Right cardiac atrium (tissue), 5 donors: ENCODE results near the gene ACOX1. TPM values are rescaled to one million over a fixed set of nuclear protein-coding genes. Genes with fewer than 3 reads are reported as not detected.
A peak's percentile ranks its signal among the peaks of the same experiment; 100 is the strongest.
"Not testable (repeated sequence)": the region's sequence is repeated elsewhere in the genome, so short reads cannot be mapped to it uniquely, and the experiment has no call there.

Experiments used
- ATAC-seq, 2 donors: fragments of 200-7000 bp; cut with Tn5 transposase; one replicate each; pipeline versions ENCODE4 v1.8.0 to v1.9.1; 2020; ENCODE audit warnings: moderate library complexity in 2 of 2, mild to moderate bottlenecking in 1 of 2
- DNase-seq, 3 donors: peaks; one replicate each; pipeline ENCODE4 v3.0.0-alpha.2; 2020
- H3K27ac ChIP-seq: one replicate; pipeline ENCODE4 v1.5.1; 2013; ENCODE audit warnings: mild to moderate bottlenecking, low read length, control low read depth, moderate library complexity
- H3K27me3 ChIP-seq: one replicate; pipeline ENCODE4 v1.6.1; 2013; ENCODE audit not compliant: control insufficient read depth, insufficient read depth
- H3K4me1 ChIP-seq: one replicate; pipeline ENCODE4 v1.6.1; 2013; ENCODE audit warnings: low read length; ENCODE audit not compliant: control insufficient read depth, insufficient read depth
- H3K4me3 ChIP-seq: one replicate; pipeline ENCODE4 v1.5.1; 2013; ENCODE audit warnings: low read length, control low read depth
- H3K9me3 ChIP-seq: one replicate; pipeline ENCODE4 v1.6.1; 2013; ENCODE audit warnings: low read length; ENCODE audit not compliant: control insufficient read depth
- WGBS: extraction: QIAGEN DNeasy Blood & Tissue Kit; methylation state at CpG from one replicate; pipeline ENCODE4 v1.1.7; 2013; 5-methylcytosine and 5-hydroxymethylcytosine counted together
- intact Hi-C, 4 donors: fragments of 100-400 bp; cut with DNase I; formaldehyde crosslinking; loops; one replicate each; pipeline versions ENCODE4 v1.11.0 to v1.14.0; 2022 to 2023
- polyA plus RNA-seq: library from polyadenylated mRNA; stranded (reverse); fragments of 200-250 nt; gene quantifications from one replicate; pipeline ENCODE4 v1.2.3, GENCODE V29; 2013
- total RNA-seq, 4 donors: library from RNA; stranded (reverse); fragmentation: NEBNext Ultra II Directional; extraction: Animal tissue kit (Norgen Biotek cat#: 25700); gene quantifications; one replicate each; pipeline ENCODE4 v1.2.1, GENCODE V29; 2021
- donor health status: healthy with polysubstance abuse.
- donor health status: DM: no; HTN: yes; CAD: no.
- donor health status: DM: no; HTN: no; CAD: no.
- donor health status: DM: no; HTN: yes; CAD: no; lungs with severe emphysema.
- donor health status: DM: yes; HTN: yes; CAD: no.

The ACOX1 gene
- total and polyA plus RNA-seq, 5 donors, result 18.7 to 67.5 (median 59.9) TPM

- H3K9me3 ChIP-seq, result no peaks in the 10 kb centered on the region
- 86% methylated on average over 18 of the region's 18 CpGs for WGBS
- peak overlapping the region; percentile 99 for H3K27ac ChIP-seq
- intact Hi-C loops, result no loop called here
- H3K27me3 ChIP-seq, result no peaks in the 10 kb centered on the region
- ATAC-seq (no peak), DNase-seq (no peak)
- H3K4me3 ChIP-seq, result peak overlapping the region; percentile 85
- H3K4me1 ChIP-seq, result peaks cover 4% of the 10 kb centered on the region
These were observed 1.4 kb upstream of the ACOX1 start for GRCh38 chr17:75980188-75981018.

- ATAC-seq (peak; percentile 41 to 61), DNase-seq (no peak)
- WGBS, result 4% methylated on average over 19 of the region's 19 CpGs
- H3K4me1 ChIP-seq, result peaks cover 3% of the 10 kb centered on the region
- intact Hi-C loops, result no loop called here
- peak overlapping the region; percentile 85 for H3K4me3 ChIP-seq
- no peaks in the 10 kb centered on the region for H3K27me3 ChIP-seq
- H3K27ac ChIP-seq, result peak overlapping the region; percentile 99
- H3K9me3 ChIP-seq, result no peaks in the 10 kb centered on the region
These were observed 780 bp upstream of the ACOX1 start for GRCh38 chr17:75979705-75980187.

- intact Hi-C loops, result no loop called here
- DNase-seq (no peak), ATAC-seq (no peak)
- no peaks in the 10 kb centered on the region for H3K9me3 ChIP-seq
- no peak overlapping the region for H3K27ac ChIP-seq
- WGBS, result 48% methylated on average over 9 of the region's 9 CpGs
- H3K4me3 ChIP-seq, result peak overlapping the region; percentile 24
- H3K27me3 ChIP-seq, result no peaks in the 10 kb centered on the region
- peaks cover 2% of the 10 kb centered on the region for H3K4me1 ChIP-seq
These were observed 2.7 kb downstream of the ACOX1 start for GRCh38 chr17:75976175-75976848.

GRCh38 chr17:75975757-75976174 lies 3.2 kb downstream of the ACOX1 start:
- H3K4me3 ChIP-seq, result peak overlapping the region; percentile 24
- H3K4me1 ChIP-seq, result peaks cover 1% of the 10 kb centered on the region

GRCh38 chr17:75975187-75975586 lies 3.8 kb downstream of the ACOX1 start:
- H3K27me3 ChIP-seq, DNase-seq, H3K4me3 ChIP-seq, H3K9me3 ChIP-seq, intact Hi-C loops, ATAC-seq, H3K27ac ChIP-seq, H3K4me1 ChIP-seq: not testable (repeated sequence)
- 95% methylated on average over 6 of the region's 6 CpGs for WGBS

More at GRCh38 chr17:75975757-75976174, 3.2 kb downstream of the ACOX1 start:
- Histone ChIP-seq H3K9me3 (no peaks in the 10 kb centered on the region), H3K27me3 (no peaks in the 10 kb centered on the region), H3K27ac (no peak overlapping the region)
- DNase-seq, result no peak
- 81% methylated on average over 5 of the region's 5 CpGs for WGBS
- ATAC-seq, result no peak
- intact Hi-C loops, result no loop called here

- DNase-seq (no peak), ATAC-seq (no peak)
- no peaks in the 10 kb centered on the region for H3K27me3 ChIP-seq
- H3K4me3 ChIP-seq, result no peak overlapping the region
- peaks cover 4% of the 10 kb centered on the region for H3K4me1 ChIP-seq
- intact Hi-C loops, result no loop called here
- no peak overlapping the region for H3K27ac ChIP-seq
- 86% methylated on average over 7 of the region's 7 CpGs for WGBS
- no peaks in the 10 kb centered on the region for H3K9me3 ChIP-seq
These were observed 8.3 kb downstream of the ACOX1 start for GRCh38 chr17:75970626-75971025.

- H3K4me3 ChIP-seq, result no peak overlapping the region
- 53% methylated on average over 4 of the region's 4 CpGs for WGBS
- ATAC-seq (peak; percentile 22 to 81), DNase-seq (no peak)
- H3K4me1 ChIP-seq, result peaks cover 4% of the 10 kb centered on the region
- H3K9me3 ChIP-seq, result no peaks in the 10 kb centered on the region
- no peaks in the 10 kb centered on the region for H3K27me3 ChIP-seq
- intact Hi-C loops, result no loop called here
- no peak overlapping the region for H3K27ac ChIP-seq
These were observed 8.9 kb downstream of the ACOX1 start for GRCh38 chr17:75970011-75970523.

- ATAC-seq, H3K4me1 ChIP-seq, H3K27ac ChIP-seq, H3K27me3 ChIP-seq, H3K4me3 ChIP-seq, DNase-seq, H3K9me3 ChIP-seq, intact Hi-C loops: not testable (repeated sequence)
- WGBS, result 87% methylated on average over 10 of the region's 10 CpGs
These were observed 9.9 kb downstream of the ACOX1 start for GRCh38 chr17:75969044-75969443.

- peaks cover 3% of the 10 kb centered on the region for H3K4me1 ChIP-seq
- H3K27ac ChIP-seq, result no peak overlapping the region
- WGBS, result 96% methylated on average over 6 of the region's 6 CpGs
- no peaks in the 10 kb centered on the region for H3K9me3 ChIP-seq
- intact Hi-C loops, result no loop called here
- ATAC-seq, result no peak
- no peak for DNase-seq
- no peaks in the 10 kb centered on the region for H3K27me3 ChIP-seq
- no peak overlapping the region for H3K4me3 ChIP-seq
These were observed 13.5 kb downstream of the ACOX1 start for GRCh38 chr17:75965468-75965867.

GRCh38 chr17:75959839-75960511 lies 19.0 kb downstream of the ACOX1 start:
- ATAC-seq, result no peak
- Histone ChIP-seq H3K9me3 (no peaks in the 10 kb centered on the region), H3K27me3 (no peaks in the 10 kb centered on the region), H3K27ac (no peak overlapping the region), H3K4me3 (no peak overlapping the region), H3K4me1 (peaks cover 1% of the 10 kb centered on the region)
- intact Hi-C loops, result no loop called here
- WGBS, result 96% methylated on average over 11 of the region's 11 CpGs
- no peak for DNase-seq
